Liver (tissue), 3 donors: Measurements from ENCODE around the gene SORCS2.

Experiments
- ATF3 ChIP-seq: IDR thresholded peaks from 2 replicates; pipeline ENCODE4 v1.6.1; 2016; ENCODE audit warnings: antibody characterized with exemption
- CTCF ChIP-seq: fragments of 150-350 bp; IDR thresholded peaks from 2 replicates; pipeline ENCODE4 v1.5.1; 2017; ENCODE audit warnings: improper control_type of control experiment, low read depth, low read length; ENCODE audit not compliant: missing input control
- EGR1 ChIP-seq, 2 donors: IDR thresholded peaks; 2 replicates each; pipeline ENCODE4 v1.6.1; 2016 to 2018; ENCODE audit warnings: antibody characterized with exemption in 2 of 2, low read depth in 2 of 2
- MAX ChIP-seq: IDR thresholded peaks from 2 replicates; pipeline ENCODE4 v1.6.1; 2016; ENCODE audit warnings: antibody characterized with exemption
- NR2F2 ChIP-seq: IDR thresholded peaks from 2 replicates; pipeline ENCODE4 v1.6.1; 2016; ENCODE audit warnings: antibody characterized with exemption
- SP1 ChIP-seq: IDR thresholded peaks from 2 replicates; pipeline ENCODE4 v1.6.1; 2018; ENCODE audit warnings: antibody characterized with exemption, mild to moderate bottlenecking
- ZBTB33 ChIP-seq: IDR thresholded peaks from 2 replicates; pipeline ENCODE4 v1.6.1; 2016; ENCODE audit warnings: antibody characterized with exemption
- donor health status: healthy.
- donor health status: healthy.

- no peak for TF ChIP-seq SP1
- TF ChIP-seq CTCF, result no peak
- TF ChIP-seq EGR1 (IDR thresholded peaks at IDR 0.05; ENCODE audit: low read depth in 2 of 2), result no peak
- no peak for TF ChIP-seq NR2F2
- TF ChIP-seq MAX, result no peak
- no peak for TF ChIP-seq ATF3
- no peak for TF ChIP-seq ZBTB33
Observed at GRCh38 chr4:7500404-7500803, 308.1 kb downstream of the SORCS2 start.
